ENCODE results near the gene HSD17B3. TPM values are rescaled to one million over a fixed set of nuclear protein-coding genes. Genes with fewer than 3 reads are reported as not detected.

Gene HSD17B3
- total and polyA plus RNA-seq, 4 donors, result 0.20 to 0.84 (median 0.49) TPM

- WGBS (ENCODE audit: insufficient coverage), result no CpG with 5 or more reads among the region's 2 CpGs
- H3K27ac ChIP-seq (ENCODE audit: low read depth, low read length), result no peak overlapping the region
- no peak overlapping the region for H3K4me3 ChIP-seq (ENCODE audit: low read depth, low read length)
- DNase-seq (ENCODE audit: low read depth in 4 of 6, low spot score in 6 of 6), result no peak
- peaks cover 13% of the 10 kb centered on the region for H3K4me1 ChIP-seq (ENCODE audit: control insufficient read depth, insufficient read depth, low read length)
- no peaks in the 10 kb centered on the region for H3K27me3 ChIP-seq (ENCODE audit: control insufficient read depth, insufficient read depth, low read length)
- H3K9me3 ChIP-seq (ENCODE audit: control insufficient read depth, insufficient read depth, low read length), result peaks cover 2% of the 10 kb centered on the region
- H3K36me3 ChIP-seq (ENCODE audit: control insufficient read depth, insufficient read depth, low read length), result no peaks in the 10 kb centered on the region
Measured at GRCh38 chr9:96219900-96220257, 82.1 kb downstream of the HSD17B3 start.

DNA sequence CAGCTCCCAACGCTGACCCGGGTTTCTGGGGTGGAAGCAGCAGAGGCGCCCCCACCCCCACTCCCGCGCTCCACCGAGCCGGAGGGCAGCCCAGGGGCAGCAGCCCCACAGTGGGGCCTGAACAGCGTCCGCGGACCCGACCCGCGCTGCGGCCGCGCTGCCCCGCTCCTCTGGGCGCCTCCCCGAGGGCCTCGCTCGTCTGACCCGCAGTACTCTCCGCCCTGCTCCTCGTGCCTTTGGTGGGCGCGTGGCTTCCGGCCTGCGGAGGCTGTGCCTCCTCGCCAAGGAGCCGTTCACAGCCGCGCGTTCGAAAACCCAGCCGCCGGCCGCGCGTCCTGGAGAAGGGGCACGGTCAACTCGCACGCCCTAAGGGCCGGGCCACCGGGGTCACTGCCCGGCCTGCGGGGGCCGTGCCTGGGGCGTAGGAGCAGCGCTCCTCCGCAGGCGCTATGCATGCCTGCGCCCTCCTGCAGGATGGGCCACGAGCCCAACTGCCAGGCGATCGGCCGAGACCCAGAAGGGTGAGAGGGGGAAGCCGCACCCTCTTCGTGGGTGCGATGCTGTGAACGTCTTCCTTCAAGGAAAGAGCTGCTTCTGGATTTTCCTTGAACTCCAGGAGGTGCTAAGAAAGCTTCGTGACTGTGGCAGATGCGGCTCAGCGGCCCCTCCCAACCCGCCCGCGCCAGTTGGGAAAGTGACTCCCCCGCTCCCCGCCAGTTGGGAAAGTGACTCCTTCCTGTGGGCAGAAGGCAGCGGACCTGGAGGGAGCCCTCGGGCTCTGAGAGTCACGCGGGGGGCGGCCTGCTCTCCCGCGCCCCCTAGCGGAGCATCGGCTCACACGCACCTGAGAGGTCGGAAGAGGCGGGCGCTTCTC is 82.7 kb downstream of the HSD17B3 start:
- WGBS (ENCODE audit: insufficient coverage), result 42% methylated on average over 81 of the region's 81 CpGs
- H3K27ac ChIP-seq (ENCODE audit: low read depth, low read length), result no peak overlapping the region

GRCh38 chr9:96217754-96218693 is 84.0 kb downstream of the HSD17B3 start:
- H3K9me3 ChIP-seq (ENCODE audit: control insufficient read depth, insufficient read depth, low read length), result no peaks in the 10 kb centered on the region
- WGBS (ENCODE audit: insufficient coverage), result 3% methylated on average over 40 of the region's 43 CpGs
- no peaks in the 10 kb centered on the region for H3K36me3 ChIP-seq (ENCODE audit: control insufficient read depth, insufficient read depth, low read length)
- peak overlapping the region; percentile 26 for H3K4me3 ChIP-seq (ENCODE audit: low read depth, low read length)
- H3K27ac ChIP-seq (ENCODE audit: low read depth, low read length), result peak overlapping the region; percentile 80
- peak; percentile 63 to 93 (median 74) for DNase-seq (ENCODE audit: low read depth in 4 of 6, low spot score in 6 of 6)
- peaks cover 13% of the 10 kb centered on the region for H3K4me1 ChIP-seq (ENCODE audit: control insufficient read depth, insufficient read depth, low read length)
- no peaks in the 10 kb centered on the region for H3K27me3 ChIP-seq (ENCODE audit: control insufficient read depth, insufficient read depth, low read length)

More for the DNA sequence above, 82.7 kb downstream of the HSD17B3 start:
- no peaks in the 10 kb centered on the region for H3K9me3 ChIP-seq (ENCODE audit: control insufficient read depth, insufficient read depth, low read length)
- no peaks in the 10 kb centered on the region for H3K27me3 ChIP-seq (ENCODE audit: control insufficient read depth, insufficient read depth, low read length)
- H3K36me3 ChIP-seq (ENCODE audit: control insufficient read depth, insufficient read depth, low read length), result no peaks in the 10 kb centered on the region
- peaks cover 13% of the 10 kb centered on the region for H3K4me1 ChIP-seq (ENCODE audit: control insufficient read depth, insufficient read depth, low read length)
- peak in 2 of 6 donors; percentile 31 to 57 for DNase-seq (ENCODE audit: low read depth in 4 of 6, low spot score in 6 of 6)
- H3K4me3 ChIP-seq (ENCODE audit: low read depth, low read length), result no peak overlapping the region

DNA sequence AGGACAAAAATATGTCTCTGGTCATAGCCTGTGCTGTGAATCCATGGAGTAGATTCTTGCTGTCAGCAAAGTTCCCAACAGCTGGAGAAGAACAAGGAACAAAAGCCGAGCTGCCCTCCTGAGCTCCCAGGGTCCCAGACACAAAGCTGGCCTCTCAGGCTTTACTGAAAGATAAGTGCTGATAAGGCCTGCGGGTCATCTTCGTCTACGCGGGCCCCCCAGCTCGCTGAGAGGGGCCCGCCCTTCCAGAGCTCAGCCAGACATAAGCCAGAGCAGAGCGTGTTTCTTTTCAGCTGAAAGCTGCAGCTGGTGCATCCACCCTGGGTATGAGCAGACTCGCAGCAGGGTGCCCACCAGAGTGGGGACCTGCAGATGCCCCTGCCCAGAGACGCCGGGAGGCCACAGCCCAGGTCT is 84.7 kb downstream of the HSD17B3 start:
- Histone ChIP-seq H3K36me3 (ENCODE audit: control insufficient read depth, insufficient read depth, low read length) (no peaks in the 10 kb centered on the region), H3K4me1 (ENCODE audit: control insufficient read depth, insufficient read depth, low read length) (peaks cover 13% of the 10 kb centered on the region), H3K27me3 (ENCODE audit: control insufficient read depth, insufficient read depth, low read length) (no peaks in the 10 kb centered on the region), H3K27ac (ENCODE audit: low read depth, low read length) (peak overlapping the region; percentile 66), H3K4me3 (ENCODE audit: low read depth, low read length) (no peak overlapping the region), H3K9me3 (ENCODE audit: control insufficient read depth, insufficient read depth, low read length) (no peaks in the 10 kb centered on the region)
- DNase-seq (ENCODE audit: low read depth in 4 of 6, low spot score in 6 of 6), result peak in 2 of 6 donors; percentile 30 to 35
- WGBS (ENCODE audit: insufficient coverage), result 39% methylated on average over 10 of the region's 11 CpGs

DNA sequence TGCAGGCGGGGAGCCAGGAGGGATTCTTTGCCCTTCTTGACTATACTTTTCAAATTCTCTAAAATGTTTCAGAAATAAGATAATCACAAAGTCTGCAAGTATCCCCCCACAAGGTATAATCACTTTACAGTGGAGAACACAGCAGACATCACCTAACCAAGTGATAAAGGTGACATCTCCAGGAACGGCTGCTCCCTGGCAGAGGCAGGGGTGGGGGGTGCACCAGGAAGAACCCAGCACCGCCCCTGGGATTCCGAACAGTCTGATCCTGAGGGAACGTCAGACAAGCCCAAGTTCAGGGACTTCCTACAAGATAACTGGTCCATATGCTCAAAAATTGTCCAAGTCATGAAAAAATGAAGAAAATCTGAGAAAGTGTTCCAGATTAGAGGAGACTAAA is 85.4 kb downstream of the HSD17B3 start:
- no peaks in the 10 kb centered on the region for H3K27me3 ChIP-seq (ENCODE audit: control insufficient read depth, insufficient read depth, low read length)
- no peak overlapping the region for H3K4me3 ChIP-seq (ENCODE audit: low read depth, low read length)
- WGBS (ENCODE audit: insufficient coverage), result 100% methylated on average over 1 of the region's 5 CpGs

GRCh38 chr9:96215841-96216240 is 86.1 kb downstream of the HSD17B3 start:
- H3K36me3 ChIP-seq (ENCODE audit: control insufficient read depth, insufficient read depth, low read length), result no peaks in the 10 kb centered on the region
- H3K27ac ChIP-seq (ENCODE audit: low read depth, low read length), result no peak overlapping the region
- H3K27me3 ChIP-seq (ENCODE audit: control insufficient read depth, insufficient read depth, low read length), result no peaks in the 10 kb centered on the region
- H3K4me1 ChIP-seq (ENCODE audit: control insufficient read depth, insufficient read depth, low read length), result peaks cover 13% of the 10 kb centered on the region
- no peaks in the 10 kb centered on the region for H3K9me3 ChIP-seq (ENCODE audit: control insufficient read depth, insufficient read depth, low read length)
- H3K4me3 ChIP-seq (ENCODE audit: low read depth, low read length), result no peak overlapping the region
- no peak for DNase-seq (ENCODE audit: low read depth in 4 of 6, low spot score in 6 of 6)
- WGBS (ENCODE audit: insufficient coverage), result 100% methylated on average over 2 of the region's 2 CpGs

More for the DNA sequence above, 85.4 kb downstream of the HSD17B3 start:
- no peak for DNase-seq (ENCODE audit: low read depth in 4 of 6, low spot score in 6 of 6)
- H3K9me3 ChIP-seq (ENCODE audit: control insufficient read depth, insufficient read depth, low read length), result no peaks in the 10 kb centered on the region
- H3K36me3 ChIP-seq (ENCODE audit: control insufficient read depth, insufficient read depth, low read length), result no peaks in the 10 kb centered on the region
- H3K27ac ChIP-seq (ENCODE audit: low read depth, low read length), result no peak overlapping the region
- H3K4me1 ChIP-seq (ENCODE audit: control insufficient read depth, insufficient read depth, low read length), result peaks cover 13% of the 10 kb centered on the region

DNA sequence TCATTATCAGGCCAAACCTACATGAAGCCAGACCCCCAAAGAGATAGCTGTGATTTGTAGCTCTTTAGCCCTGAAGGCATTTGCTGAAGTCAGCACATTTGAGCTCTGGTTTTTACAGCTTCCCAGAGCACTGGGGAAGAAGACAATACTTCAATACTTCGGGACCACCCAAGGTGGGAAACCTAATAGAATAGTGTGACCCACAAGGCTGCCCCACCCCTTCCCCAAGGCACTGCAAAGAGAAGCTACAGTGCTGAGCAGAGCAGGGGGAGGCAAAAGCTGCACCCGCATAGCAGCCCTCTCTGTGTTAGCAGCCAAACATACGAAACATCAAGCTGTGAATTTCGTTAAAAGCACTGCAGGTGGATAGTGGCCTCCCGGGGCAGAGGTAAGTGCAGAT is 87.3 kb downstream of the HSD17B3 start:
- Histone ChIP-seq H3K4me1 (ENCODE audit: control insufficient read depth, insufficient read depth, low read length) (peaks cover 13% of the 10 kb centered on the region), H3K36me3 (ENCODE audit: control insufficient read depth, insufficient read depth, low read length) (no peaks in the 10 kb centered on the region), H3K9me3 (ENCODE audit: control insufficient read depth, insufficient read depth, low read length) (no peaks in the 10 kb centered on the region), H3K4me3 (ENCODE audit: low read depth, low read length) (no peak overlapping the region), H3K27ac (ENCODE audit: low read depth, low read length) (no peak overlapping the region), H3K27me3 (ENCODE audit: control insufficient read depth, insufficient read depth, low read length) (no peaks in the 10 kb centered on the region)
- WGBS (ENCODE audit: insufficient coverage), result 60% methylated on average over 2 of the region's 5 CpGs
- no peak for DNase-seq (ENCODE audit: low read depth in 4 of 6, low spot score in 6 of 6)

GRCh38 chr9:96209407-96210271 is 92.3 kb downstream of the HSD17B3 start:
- 82% methylated on average over 3 of the region's 7 CpGs for WGBS (ENCODE audit: insufficient coverage)
- no peaks in the 10 kb centered on the region for H3K4me1 ChIP-seq (ENCODE audit: control insufficient read depth, insufficient read depth, low read length)
- H3K27me3 ChIP-seq (ENCODE audit: control insufficient read depth, insufficient read depth, low read length), result no peaks in the 10 kb centered on the region
- no peaks in the 10 kb centered on the region for H3K36me3 ChIP-seq (ENCODE audit: control insufficient read depth, insufficient read depth, low read length)
- H3K27ac ChIP-seq (ENCODE audit: low read depth, low read length), result no peak overlapping the region
- no peak for DNase-seq (ENCODE audit: low read depth in 4 of 6, low spot score in 6 of 6)
- no peak overlapping the region for H3K4me3 ChIP-seq (ENCODE audit: low read depth, low read length)
- no peaks in the 10 kb centered on the region for H3K9me3 ChIP-seq (ENCODE audit: control insufficient read depth, insufficient read depth, low read length)

All from spinal cord (tissue), 10 donors.